GM21360 (cell line): Measurements from ENCODE around the gene SF3B2.

Experiments
- ATAC-seq: cut with Tn5 transposase; IDR thresholded peaks from one replicate; pipeline ENCODE4 v1.9.1; 2021; ENCODE audit warnings: mild to moderate bottlenecking, moderate library complexity; ENCODE audit not compliant: unreplicated experiment

SF3B2 gene

GRCh38 chr11:66047541-66048365 lies 4.4 kb upstream of the SF3B2 start:
- no peak for ATAC-seq

DNA sequence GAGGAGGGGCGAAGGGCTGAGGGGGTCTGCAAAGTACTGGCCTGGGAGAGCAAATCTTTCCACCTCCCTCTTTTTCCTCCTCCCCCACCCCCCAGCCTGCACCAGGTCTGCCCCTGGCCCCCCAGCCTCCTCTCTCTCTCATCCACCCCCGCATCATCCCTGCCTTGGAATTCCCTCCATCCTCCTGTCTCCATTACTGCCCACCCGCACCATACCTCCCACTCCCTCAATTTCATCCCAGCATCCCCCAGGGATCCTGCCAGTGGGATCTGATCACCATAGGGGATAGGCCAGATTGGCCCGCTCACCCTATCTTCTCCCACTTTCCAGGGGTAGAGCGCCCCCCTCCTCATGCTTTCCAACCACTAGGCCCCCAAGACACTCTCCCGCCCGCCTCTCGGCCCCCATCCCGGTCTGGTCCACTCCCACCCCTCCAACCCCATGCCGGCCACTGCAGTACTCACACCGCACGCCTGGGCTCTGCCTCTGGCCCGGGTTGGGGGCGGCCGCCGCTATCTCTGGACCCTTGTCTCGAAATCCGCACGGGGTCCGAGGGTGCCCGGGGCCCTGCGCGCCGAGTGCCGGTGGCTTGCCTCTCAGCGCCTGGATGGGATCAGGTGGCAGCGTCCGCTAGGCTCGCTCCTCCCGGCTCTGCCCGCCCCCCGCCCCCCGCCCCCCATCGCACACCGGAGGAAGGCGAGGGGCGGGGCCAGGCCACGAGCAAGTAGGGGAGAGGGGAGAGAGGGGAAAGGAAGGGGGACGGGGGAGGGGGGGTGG lies 3.4 kb upstream of the SF3B2 start, which contains the start of gene GAL3ST3:
Gene GAL3ST3 (minus strand): TSS at position 615 of the 777 bp plus-strand sequence. CDS start 3,746 bp downstream, outside the sequence.
- ATAC-seq: no peak

DNA sequence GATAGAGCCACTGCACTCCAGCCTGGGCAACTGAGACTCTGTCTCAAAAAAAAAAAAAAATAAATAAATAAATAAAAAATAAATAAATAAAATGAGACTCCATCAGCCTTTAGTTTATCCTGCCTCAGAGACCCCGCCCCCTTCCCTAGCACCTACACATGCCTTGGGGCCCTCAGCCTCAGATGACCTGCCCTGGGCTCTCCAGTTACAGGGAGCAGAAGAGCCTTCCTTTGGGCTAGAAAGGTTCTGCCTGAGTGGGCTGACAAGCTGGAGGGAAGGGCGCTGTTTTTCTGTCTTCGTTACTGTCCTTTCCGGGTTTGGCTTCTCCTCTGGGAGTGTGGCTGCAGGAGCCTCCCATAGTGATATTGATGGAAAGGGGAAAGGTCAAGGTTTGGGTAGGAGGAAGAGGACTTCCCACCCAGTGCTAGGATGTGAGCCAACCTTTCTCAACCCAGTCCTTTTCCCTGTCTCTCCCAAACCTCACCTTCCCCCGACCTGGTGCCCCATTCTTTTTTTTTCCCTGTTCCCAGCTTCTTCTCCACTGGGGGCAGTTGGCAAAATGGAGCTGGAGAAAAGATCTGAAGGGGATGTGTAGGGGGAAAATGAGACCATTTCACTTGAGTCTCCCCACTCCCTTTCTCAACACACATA lies 1.5 kb upstream of the SF3B2 start:
- no peak for ATAC-seq

- no peak for ATAC-seq
Observed at GRCh38 chr11:66051371-66051765, 796 bp upstream of the SF3B2 start.

- no peak for ATAC-seq
Observed at GRCh38 chr11:66052664-66052982, 459 bp downstream of the SF3B2 start.

DNA sequence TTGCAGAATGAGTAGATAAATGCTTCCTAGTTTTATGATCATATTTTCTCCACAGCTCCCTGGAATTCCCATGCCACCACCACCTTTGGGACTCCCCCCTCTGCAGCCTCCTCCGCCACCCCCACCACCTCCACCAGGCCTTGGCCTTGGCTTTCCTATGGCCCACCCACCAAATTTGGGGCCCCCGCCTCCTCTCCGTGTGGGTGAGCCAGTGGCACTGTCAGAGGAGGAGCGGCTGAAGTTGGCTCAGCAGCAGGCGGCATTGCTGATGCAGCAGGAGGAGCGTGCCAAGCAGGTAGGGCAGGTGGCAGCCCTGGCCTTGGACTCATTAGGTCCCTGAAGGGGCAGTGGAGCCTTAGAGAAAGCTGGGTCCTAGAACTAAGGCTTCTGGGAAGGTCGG lies 2.9 kb downstream of the SF3B2 start:
- no peak for ATAC-seq

- ATAC-seq: no peak
Observed at GRCh38 chr11:66056501-66056900, 4.3 kb downstream of the SF3B2 start.

GRCh38 chr11:66059966-66060680 lies 8.0 kb downstream of the SF3B2 start:
- ATAC-seq: no peak

- no peak for ATAC-seq
Observed at GRCh38 chr11:66061268-66061667, 9.1 kb downstream of the SF3B2 start.

DNA sequence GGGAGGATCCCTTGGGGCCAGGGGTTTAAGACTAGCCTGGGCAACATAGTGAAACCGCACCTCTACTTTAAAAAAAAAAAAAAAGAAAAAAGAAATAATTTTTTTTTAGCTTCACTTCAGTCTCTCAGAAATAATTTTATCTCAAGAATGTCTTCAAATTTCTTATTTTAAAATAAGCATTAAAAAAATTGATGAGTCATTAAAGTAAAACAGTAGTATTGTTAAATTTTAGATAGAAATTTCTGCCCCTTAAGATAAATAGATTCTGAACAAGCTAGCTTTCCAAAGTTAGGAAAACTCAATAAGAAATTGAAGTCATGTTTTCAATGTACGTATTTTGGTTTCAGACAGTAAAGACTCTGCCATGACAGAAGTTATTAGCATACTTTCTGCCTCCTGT lies 10.2 kb downstream of the SF3B2 start:
- ATAC-seq: no peak

DNA sequence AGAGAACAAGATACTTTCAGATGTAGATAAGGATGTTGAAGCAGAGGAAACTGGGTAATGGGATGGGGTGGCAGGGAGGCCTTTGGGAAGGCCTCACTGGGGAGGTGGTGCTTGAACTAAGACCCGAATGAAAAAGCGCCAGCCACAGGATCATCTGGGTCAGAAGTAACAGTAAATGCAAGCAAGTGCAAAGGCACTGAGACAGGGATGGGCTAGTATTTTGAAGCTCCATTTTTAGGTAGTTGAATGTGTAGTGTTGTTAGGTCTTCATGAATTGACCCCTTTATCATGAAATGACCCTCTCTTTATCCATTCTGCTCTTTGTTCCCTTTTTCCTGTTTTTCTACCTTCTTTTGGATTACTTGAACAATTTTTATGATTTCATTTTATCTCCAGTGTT lies 11.7 kb downstream of the SF3B2 start:
- ATAC-seq: no peak

DNA sequence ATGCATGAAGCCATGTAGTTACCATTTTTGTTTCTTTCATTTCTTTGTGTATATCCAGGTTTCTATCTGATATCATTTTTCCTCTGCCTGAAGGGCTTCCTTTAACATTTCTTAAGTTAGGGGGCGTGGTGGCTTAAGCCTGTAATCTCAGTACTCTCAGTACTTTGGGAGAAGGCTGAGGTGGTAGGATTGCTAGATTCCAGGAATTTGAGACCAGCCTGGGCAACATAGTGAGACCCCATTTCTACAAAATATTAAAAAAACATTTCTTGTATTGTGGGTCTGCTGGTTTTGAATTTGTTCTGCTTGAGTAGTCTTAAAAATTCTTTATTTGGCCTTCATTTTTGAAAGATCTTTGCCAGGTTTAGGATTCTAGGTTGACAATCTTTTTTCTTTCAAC lies 12.4 kb downstream of the SF3B2 start:
- no peak for ATAC-seq

DNA sequence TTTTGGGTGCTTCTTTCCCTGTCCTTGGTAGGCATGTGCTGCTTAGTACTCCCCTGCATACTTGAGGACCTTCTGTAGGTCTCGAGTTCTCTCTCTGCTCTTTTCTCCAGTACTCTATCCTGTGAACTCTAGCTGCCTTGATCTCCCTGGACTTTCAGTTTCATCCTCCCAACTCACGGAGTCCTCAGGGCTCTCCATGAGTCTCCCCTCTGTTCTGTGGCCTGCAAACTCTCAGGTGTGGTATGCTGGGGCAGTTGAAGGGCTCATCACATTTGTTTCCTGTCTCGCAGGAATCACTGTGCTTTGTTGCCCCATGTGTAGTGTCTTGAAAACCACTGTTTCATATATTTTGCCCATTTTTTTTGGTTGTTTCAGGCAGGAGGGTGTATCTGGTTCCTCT lies 14.6 kb downstream of the SF3B2 start:
- ATAC-seq: no peak

DNA sequence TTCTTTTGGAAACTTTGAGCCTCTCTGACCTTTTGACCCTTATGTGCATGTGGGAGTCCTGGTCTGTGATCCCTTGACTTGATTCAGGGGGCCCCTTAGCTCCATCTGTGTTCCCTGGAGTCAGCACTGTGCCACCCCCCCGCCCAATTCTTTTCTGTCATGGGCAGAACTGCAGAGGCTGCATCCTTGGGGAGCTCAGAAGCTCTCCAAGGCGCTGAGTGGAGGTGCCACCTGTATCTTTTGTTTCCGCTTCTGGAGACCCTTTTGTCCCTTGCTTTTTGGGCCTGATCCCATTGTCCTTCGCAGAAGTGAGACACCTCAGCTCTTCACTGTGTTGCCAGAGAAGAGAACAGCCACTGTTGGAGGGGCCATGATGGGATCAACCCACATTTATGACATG lies 15.5 kb downstream of the SF3B2 start:
- no peak for ATAC-seq

DNA sequence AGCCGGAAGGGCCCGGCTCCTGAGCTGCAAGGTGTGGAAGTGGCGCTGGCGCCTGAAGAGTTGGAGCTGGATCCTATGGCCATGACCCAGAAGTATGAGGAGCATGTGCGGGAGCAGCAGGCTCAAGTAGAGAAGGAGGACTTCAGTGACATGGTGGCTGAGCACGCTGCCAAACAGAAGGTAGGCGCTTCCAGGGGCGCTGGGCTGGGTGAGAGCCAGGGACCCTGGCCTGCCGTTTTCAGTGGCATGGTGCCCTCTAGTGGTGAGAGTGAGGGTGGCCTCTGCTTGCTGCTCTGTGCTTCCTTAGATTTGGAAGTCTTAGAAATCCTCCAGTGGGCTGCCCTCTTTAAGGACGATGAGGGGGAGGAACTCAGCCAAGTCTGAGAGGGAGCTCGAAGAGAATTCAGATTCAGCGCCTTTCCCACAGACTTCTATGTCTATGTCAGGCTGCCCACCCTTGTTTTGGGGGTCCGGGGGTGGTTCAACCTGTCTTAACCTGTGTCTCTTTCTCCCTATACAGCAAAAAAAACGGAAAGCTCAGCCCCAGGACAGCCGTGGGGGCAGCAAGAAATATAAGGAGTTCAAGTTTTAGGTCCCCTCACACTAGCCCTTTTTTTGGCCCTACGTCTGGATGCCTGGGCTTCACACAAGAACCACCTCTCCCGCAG lies 16.1 kb downstream of the SF3B2 start:
- ATAC-seq: no peak

GRCh38 chr11:66068923-66069714 lies 17.0 kb downstream of the SF3B2 start:
- ATAC-seq: no peak

- peak; percentile 44 for ATAC-seq
Observed at GRCh38 chr11:66069715-66070603, 17.8 kb downstream of the SF3B2 start, which contains the start of gene PACS1. Gene PACS1, plus strand, starts transcription at chr11:66070272. Its CDS starts 215 bp downstream, at chr11:66070487.

DNA sequence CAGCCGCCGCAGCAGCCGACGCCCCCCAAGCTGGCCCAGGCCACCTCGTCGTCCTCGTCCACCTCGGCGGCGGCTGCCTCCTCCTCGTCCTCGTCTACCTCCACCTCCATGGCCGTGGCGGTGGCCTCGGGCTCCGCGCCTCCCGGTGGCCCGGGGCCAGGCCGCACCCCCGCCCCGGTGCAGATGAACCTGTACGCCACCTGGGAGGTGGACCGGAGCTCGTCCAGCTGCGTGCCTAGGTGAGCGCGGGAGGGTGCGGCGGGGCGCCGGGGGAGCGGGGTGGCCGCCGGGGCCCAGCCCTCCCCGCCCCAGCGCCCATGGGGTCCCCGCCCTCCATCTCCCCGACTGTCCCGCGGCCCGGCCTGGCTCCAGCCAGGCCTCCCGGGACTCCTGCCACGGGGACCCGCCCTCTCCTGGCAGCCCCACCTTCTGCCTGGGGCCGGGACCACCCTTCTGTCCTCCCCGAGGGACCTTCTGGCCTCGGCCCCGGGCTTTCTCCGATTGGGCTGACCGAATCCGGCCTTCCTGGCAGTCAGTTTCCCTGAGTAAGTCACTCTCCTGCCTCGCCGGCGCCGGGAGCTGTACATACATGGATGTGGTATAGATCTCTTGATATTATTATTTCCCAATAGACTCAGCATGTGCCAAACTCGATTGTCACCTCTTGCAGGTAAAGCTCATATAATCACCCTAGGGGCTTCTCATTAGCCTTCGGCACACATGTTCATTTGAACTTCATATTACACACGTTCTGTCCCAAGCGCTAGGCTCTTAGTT lies 18.6 kb downstream of the SF3B2 start:
- ATAC-seq: no peak
